ENCODE measurements around the gene GABPB1.
"Not testable (repeated sequence)": the region's sequence is repeated elsewhere in the genome, so short reads cannot be mapped to it uniquely, and the experiment has no call there.

Gene GABPB1

GRCh38 chr15:50354838-50355618 lies at the start of gene GABPB1:
GABPB1 (minus strand) TSS chr15:50355198; CDS start chr15:50309798, 45,400 bp downstream.
- H3K36me3 ChIP-seq (ENCODE audit: control insufficient read depth in 2 of 2, insufficient read depth in 2 of 2, low read length in 2 of 2), result peaks cover 2 to 7% of the 10 kb centered on the region in 2 donors
- H3K27ac ChIP-seq (ENCODE audit: low read depth in 2 of 2, low read length in 2 of 2), result peak within 1 kb of the TSS; percentile 98 to 99
- no peaks in the 10 kb centered on the region for H3K9me3 ChIP-seq (ENCODE audit: control insufficient read depth in 2 of 2, low read length in 2 of 2)
- peak within 1 kb of the TSS; percentile 95 to 98 for H3K4me3 ChIP-seq (ENCODE audit: low read length in 2 of 2)
- peak within 1 kb of the TSS; percentile 95 to 99 for H3K9ac ChIP-seq (ENCODE audit: low read depth in 1 of 2, low read length in 2 of 2)
- H3K4me1 ChIP-seq (ENCODE audit: control insufficient read depth in 2 of 2, insufficient read depth in 2 of 2, low read length in 2 of 2), result peaks cover 19 to 34% of the 10 kb centered on the region in 2 donors
- H3K27me3 ChIP-seq (ENCODE audit: control insufficient read depth in 2 of 2, insufficient read depth in 2 of 2, low read length in 2 of 2), result no peaks in the 10 kb centered on the region

GRCh38 chr15:50391561-50391960 lies 36.6 kb upstream of the GABPB1 start:
- not testable (repeated sequence) for H3K27ac ChIP-seq (ENCODE audit: low read depth in 2 of 2, low read length in 2 of 2); H3K27me3 ChIP-seq (ENCODE audit: control insufficient read depth in 2 of 2, insufficient read depth in 2 of 2, low read length in 2 of 2)

GRCh38 chr15:50390554-50391264 lies 35.7 kb upstream of the GABPB1 start:
- H3K9me3 ChIP-seq (ENCODE audit: control insufficient read depth in 2 of 2, low read length in 2 of 2), result no peaks in the 10 kb centered on the region
- no peaks in the 10 kb centered on the region for H3K36me3 ChIP-seq (ENCODE audit: control insufficient read depth in 2 of 2, insufficient read depth in 2 of 2, low read length in 2 of 2)
- H3K4me1 ChIP-seq (ENCODE audit: control insufficient read depth in 2 of 2, insufficient read depth in 2 of 2, low read length in 2 of 2), result no peaks in the 10 kb centered on the region
- H3K27me3 ChIP-seq (ENCODE audit: control insufficient read depth in 2 of 2, insufficient read depth in 2 of 2, low read length in 2 of 2), result no peaks in the 10 kb centered on the region
- no peak overlapping the region for H3K9ac ChIP-seq (ENCODE audit: low read depth in 1 of 2, low read length in 2 of 2)
- no peak overlapping the region for H3K4me3 ChIP-seq (ENCODE audit: low read length in 2 of 2)
- no peak overlapping the region for H3K27ac ChIP-seq (ENCODE audit: low read depth in 2 of 2, low read length in 2 of 2)

More at GRCh38 chr15:50391561-50391960, 36.6 kb upstream of the GABPB1 start:
- H3K4me3 ChIP-seq (ENCODE audit: low read length in 2 of 2); H3K36me3 ChIP-seq (ENCODE audit: control insufficient read depth in 2 of 2, insufficient read depth in 2 of 2, low read length in 2 of 2); H3K9me3 ChIP-seq (ENCODE audit: control insufficient read depth in 2 of 2, low read length in 2 of 2); H3K9ac ChIP-seq (ENCODE audit: low read depth in 1 of 2, low read length in 2 of 2); H3K4me1 ChIP-seq (ENCODE audit: control insufficient read depth in 2 of 2, insufficient read depth in 2 of 2, low read length in 2 of 2): not testable (repeated sequence)

- not testable (repeated sequence) for H3K27ac ChIP-seq (ENCODE audit: low read depth in 2 of 2, low read length in 2 of 2); H3K4me1 ChIP-seq (ENCODE audit: control insufficient read depth in 2 of 2, insufficient read depth in 2 of 2, low read length in 2 of 2); H3K4me3 ChIP-seq (ENCODE audit: low read length in 2 of 2); H3K9me3 ChIP-seq (ENCODE audit: control insufficient read depth in 2 of 2, low read length in 2 of 2); H3K36me3 ChIP-seq (ENCODE audit: control insufficient read depth in 2 of 2, insufficient read depth in 2 of 2, low read length in 2 of 2); H3K27me3 ChIP-seq (ENCODE audit: control insufficient read depth in 2 of 2, insufficient read depth in 2 of 2, low read length in 2 of 2); H3K9ac ChIP-seq (ENCODE audit: low read depth in 1 of 2, low read length in 2 of 2)
Observed at GRCh38 chr15:50382408-50382807, 27.4 kb upstream of the GABPB1 start.

GRCh38 chr15:50381438-50381837 lies 26.4 kb upstream of the GABPB1 start:
- Histone ChIP-seq H3K36me3 (ENCODE audit: control insufficient read depth in 2 of 2, insufficient read depth in 2 of 2, low read length in 2 of 2) (no peaks in the 10 kb centered on the region), H3K9me3 (ENCODE audit: control insufficient read depth in 2 of 2, low read length in 2 of 2) (no peaks in the 10 kb centered on the region), H3K4me1 (ENCODE audit: control insufficient read depth in 2 of 2, insufficient read depth in 2 of 2, low read length in 2 of 2) (no peaks in the 10 kb centered on the region), H3K27ac (ENCODE audit: low read depth in 2 of 2, low read length in 2 of 2) (no peak overlapping the region), H3K4me3 (ENCODE audit: low read length in 2 of 2) (no peak overlapping the region), H3K27me3 (ENCODE audit: control insufficient read depth in 2 of 2, insufficient read depth in 2 of 2, low read length in 2 of 2) (no peaks in the 10 kb centered on the region), H3K9ac (ENCODE audit: low read depth in 1 of 2, low read length in 2 of 2) (no peak overlapping the region)

- Histone ChIP-seq H3K4me1 (ENCODE audit: control insufficient read depth in 2 of 2, insufficient read depth in 2 of 2, low read length in 2 of 2) (no peaks in the 10 kb centered on the region), H3K36me3 (ENCODE audit: control insufficient read depth in 2 of 2, insufficient read depth in 2 of 2, low read length in 2 of 2) (no peaks in the 10 kb centered on the region), H3K4me3 (ENCODE audit: low read length in 2 of 2) (no peak overlapping the region), H3K9ac (ENCODE audit: low read depth in 1 of 2, low read length in 2 of 2) (no peak overlapping the region), H3K27ac (ENCODE audit: low read depth in 2 of 2, low read length in 2 of 2) (no peak overlapping the region), H3K27me3 (ENCODE audit: control insufficient read depth in 2 of 2, insufficient read depth in 2 of 2, low read length in 2 of 2) (no peaks in the 10 kb centered on the region), H3K9me3 (ENCODE audit: control insufficient read depth in 2 of 2, low read length in 2 of 2) (no peaks in the 10 kb centered on the region)
Observed at GRCh38 chr15:50380089-50380488, 25.1 kb upstream of the GABPB1 start.

- not testable (repeated sequence) for H3K4me3 ChIP-seq (ENCODE audit: low read length in 2 of 2); H3K9ac ChIP-seq (ENCODE audit: low read depth in 1 of 2, low read length in 2 of 2); H3K9me3 ChIP-seq (ENCODE audit: control insufficient read depth in 2 of 2, low read length in 2 of 2); H3K4me1 ChIP-seq (ENCODE audit: control insufficient read depth in 2 of 2, insufficient read depth in 2 of 2, low read length in 2 of 2); H3K36me3 ChIP-seq (ENCODE audit: control insufficient read depth in 2 of 2, insufficient read depth in 2 of 2, low read length in 2 of 2); H3K27me3 ChIP-seq (ENCODE audit: control insufficient read depth in 2 of 2, insufficient read depth in 2 of 2, low read length in 2 of 2); H3K27ac ChIP-seq (ENCODE audit: low read depth in 2 of 2, low read length in 2 of 2)
Observed at GRCh38 chr15:50379413-50379812, 24.4 kb upstream of the GABPB1 start.

GRCh38 chr15:50378776-50379175 lies 23.8 kb upstream of the GABPB1 start:
- H3K36me3 ChIP-seq (ENCODE audit: control insufficient read depth in 2 of 2, insufficient read depth in 2 of 2, low read length in 2 of 2), result no peaks in the 10 kb centered on the region
- H3K27me3 ChIP-seq (ENCODE audit: control insufficient read depth in 2 of 2, insufficient read depth in 2 of 2, low read length in 2 of 2), result no peaks in the 10 kb centered on the region
- no peaks in the 10 kb centered on the region for H3K9me3 ChIP-seq (ENCODE audit: control insufficient read depth in 2 of 2, low read length in 2 of 2)
- H3K4me3 ChIP-seq (ENCODE audit: low read length in 2 of 2), result no peak overlapping the region
- H3K9ac ChIP-seq (ENCODE audit: low read depth in 1 of 2, low read length in 2 of 2), result no peak overlapping the region
- H3K4me1 ChIP-seq (ENCODE audit: control insufficient read depth in 2 of 2, insufficient read depth in 2 of 2, low read length in 2 of 2), result no peaks in the 10 kb centered on the region
- H3K27ac ChIP-seq (ENCODE audit: low read depth in 2 of 2, low read length in 2 of 2), result no peak overlapping the region

- no peak overlapping the region for H3K27ac ChIP-seq (ENCODE audit: low read depth in 2 of 2, low read length in 2 of 2)
- H3K36me3 ChIP-seq (ENCODE audit: control insufficient read depth in 2 of 2, insufficient read depth in 2 of 2, low read length in 2 of 2), result no peaks in the 10 kb centered on the region
- H3K9ac ChIP-seq (ENCODE audit: low read depth in 1 of 2, low read length in 2 of 2), result no peak overlapping the region
- H3K9me3 ChIP-seq (ENCODE audit: control insufficient read depth in 2 of 2, low read length in 2 of 2), result no peaks in the 10 kb centered on the region
- no peaks in the 10 kb centered on the region for H3K27me3 ChIP-seq (ENCODE audit: control insufficient read depth in 2 of 2, insufficient read depth in 2 of 2, low read length in 2 of 2)
- no peak overlapping the region for H3K4me3 ChIP-seq (ENCODE audit: low read length in 2 of 2)
- no peaks in the 10 kb centered on the region for H3K4me1 ChIP-seq (ENCODE audit: control insufficient read depth in 2 of 2, insufficient read depth in 2 of 2, low read length in 2 of 2)
Observed at GRCh38 chr15:50377867-50378751, 23.1 kb upstream of the GABPB1 start.

- H3K4me3 ChIP-seq (ENCODE audit: low read length in 2 of 2); H3K27ac ChIP-seq (ENCODE audit: low read depth in 2 of 2, low read length in 2 of 2); H3K9me3 ChIP-seq (ENCODE audit: control insufficient read depth in 2 of 2, low read length in 2 of 2); H3K9ac ChIP-seq (ENCODE audit: low read depth in 1 of 2, low read length in 2 of 2); H3K36me3 ChIP-seq (ENCODE audit: control insufficient read depth in 2 of 2, insufficient read depth in 2 of 2, low read length in 2 of 2); H3K4me1 ChIP-seq (ENCODE audit: control insufficient read depth in 2 of 2, insufficient read depth in 2 of 2, low read length in 2 of 2); H3K27me3 ChIP-seq (ENCODE audit: control insufficient read depth in 2 of 2, insufficient read depth in 2 of 2, low read length in 2 of 2): not testable (repeated sequence)
Observed at GRCh38 chr15:50369564-50369963, 14.6 kb upstream of the GABPB1 start.

All from mucosa of rectum (tissue), 2 donors.